ENCODE results near the gene POLR3E.
A peak's percentile ranks its signal among the peaks of the same experiment; 100 is the strongest.

Gene POLR3E

DNA sequence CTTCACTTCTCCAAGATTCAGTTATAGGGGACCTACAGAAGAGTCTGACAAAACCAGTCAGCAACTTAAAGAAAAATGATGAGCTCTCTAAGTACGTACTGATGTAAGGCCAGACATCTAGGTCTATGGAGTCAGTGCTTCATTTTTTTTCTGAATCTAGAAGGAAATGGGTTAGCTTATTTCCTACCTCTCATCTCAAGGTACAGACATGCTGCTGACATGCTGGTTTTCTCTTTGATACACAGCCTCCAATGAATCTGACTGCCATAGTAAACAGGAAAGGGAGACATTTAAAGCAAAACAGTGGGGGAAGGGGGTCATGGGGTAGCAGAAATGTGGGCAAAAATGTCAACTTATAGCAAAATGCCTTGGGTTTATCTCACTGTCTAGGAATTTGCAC is 60.8 kb downstream of the POLR3E start:
- WGBS (ENCODE audit: extremely low coverage, insufficient coverage, low lambda C conversion rate), result no CpG with 5 or more reads among the region's 1 CpG
- no peak overlapping the region for H3K4me3 ChIP-seq (ENCODE audit: low read length)

DNA sequence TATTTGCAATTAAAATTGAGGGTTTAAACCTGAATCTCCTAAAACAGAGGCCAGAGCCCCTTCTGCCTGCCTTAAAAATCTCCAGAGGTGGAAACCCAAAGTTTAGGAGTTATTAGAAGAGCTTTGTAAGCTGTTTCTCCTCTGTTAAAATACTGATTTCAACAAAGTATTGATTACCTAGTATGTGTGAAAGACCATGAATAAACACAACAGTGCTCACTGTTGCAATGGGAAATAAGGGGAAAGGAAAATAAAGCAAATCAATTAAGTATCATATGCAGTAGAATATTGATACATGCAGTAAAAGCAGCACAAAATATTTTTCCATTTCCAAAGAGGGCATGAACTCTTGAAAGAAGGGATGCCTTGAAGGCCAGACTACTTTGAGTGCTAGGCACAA is 62.5 kb downstream of the POLR3E start:
- Histone ChIP-seq H2AK5ac (ENCODE audit: low read length) (no peak overlapping the region), H3K9ac (ENCODE audit: low read length) (no peak overlapping the region), H3K4me1 (ENCODE audit: control insufficient read depth, low read depth, low read length) (peaks cover 3% of the 10 kb centered on the region), H4K8ac (ENCODE audit: low read depth, low read length) (no peak overlapping the region), H3K4me2 (ENCODE audit: low read length) (no peak overlapping the region), H3K4me3 (ENCODE audit: low read length) (no peak overlapping the region), H4K5ac (ENCODE audit: low read length) (no peak overlapping the region), H2BK120ac (ENCODE audit: low read depth, low read length) (no peak overlapping the region), H3K79me1 (ENCODE audit: low read length) (peaks cover 6% of the 10 kb centered on the region), H2BK5ac (ENCODE audit: low read length) (no peak overlapping the region), H3K27me3 (ENCODE audit: insufficient read depth, low read length, poor library complexity) (no peaks in the 10 kb centered on the region), H3K23ac (ENCODE audit: low read length) (no peak overlapping the region), H2BK15ac (replicated peaks; ENCODE audit: low read depth) (no peak overlapping the region), H3K56ac (ENCODE audit: low read length) (no peak overlapping the region), H3K18ac (ENCODE audit: low read length) (no peak overlapping the region), H3K36me3 (ENCODE audit: control insufficient read depth, insufficient read depth, low read length) (peaks cover 3% of the 10 kb centered on the region), H3K4ac (ENCODE audit: low read depth, low read length) (no peak overlapping the region), H3K79me2 (ENCODE audit: control insufficient read depth, insufficient read depth, low read length) (peaks cover 2% of the 10 kb centered on the region), H3K27ac (ENCODE audit: low read depth, low read length) (no peak overlapping the region)
- DNase-seq, result no peak

More for the DNA sequence above, 60.8 kb downstream of the POLR3E start:
- no peak overlapping the region for H2AK5ac ChIP-seq (ENCODE audit: low read length)
- H3K56ac ChIP-seq (ENCODE audit: low read length), result peak overlapping the region; percentile 25
- H3K4ac ChIP-seq (ENCODE audit: low read depth, low read length), result no peak overlapping the region
- H2BK120ac ChIP-seq (ENCODE audit: low read depth, low read length), result no peak overlapping the region
- no peak overlapping the region for H4K8ac ChIP-seq (ENCODE audit: low read depth, low read length)
- H3K23ac ChIP-seq (ENCODE audit: low read length), result no peak overlapping the region
- H3K4me1 ChIP-seq (ENCODE audit: control insufficient read depth, low read depth, low read length), result peaks cover 12% of the 10 kb centered on the region
- no peaks in the 10 kb centered on the region for H3K27me3 ChIP-seq (ENCODE audit: insufficient read depth, low read length, poor library complexity)
- no peak for DNase-seq
- H3K79me1 ChIP-seq (ENCODE audit: low read length), result peaks cover 7% of the 10 kb centered on the region
- no peak overlapping the region for H4K5ac ChIP-seq (ENCODE audit: low read length)
- no peak overlapping the region for H2BK15ac ChIP-seq (replicated peaks; ENCODE audit: low read depth)
- H3K79me2 ChIP-seq (ENCODE audit: control insufficient read depth, insufficient read depth, low read length), result peaks cover 2% of the 10 kb centered on the region
- no peak overlapping the region for H3K4me2 ChIP-seq (ENCODE audit: low read length)
- H3K18ac ChIP-seq (ENCODE audit: low read length), result no peak overlapping the region
- H3K9ac ChIP-seq (ENCODE audit: low read length), result no peak overlapping the region
- no peak overlapping the region for H2BK5ac ChIP-seq (ENCODE audit: low read length)
- no peak overlapping the region for H3K27ac ChIP-seq (ENCODE audit: low read depth, low read length)
- H3K36me3 ChIP-seq (ENCODE audit: control insufficient read depth, insufficient read depth, low read length), result no peaks in the 10 kb centered on the region

DNA sequence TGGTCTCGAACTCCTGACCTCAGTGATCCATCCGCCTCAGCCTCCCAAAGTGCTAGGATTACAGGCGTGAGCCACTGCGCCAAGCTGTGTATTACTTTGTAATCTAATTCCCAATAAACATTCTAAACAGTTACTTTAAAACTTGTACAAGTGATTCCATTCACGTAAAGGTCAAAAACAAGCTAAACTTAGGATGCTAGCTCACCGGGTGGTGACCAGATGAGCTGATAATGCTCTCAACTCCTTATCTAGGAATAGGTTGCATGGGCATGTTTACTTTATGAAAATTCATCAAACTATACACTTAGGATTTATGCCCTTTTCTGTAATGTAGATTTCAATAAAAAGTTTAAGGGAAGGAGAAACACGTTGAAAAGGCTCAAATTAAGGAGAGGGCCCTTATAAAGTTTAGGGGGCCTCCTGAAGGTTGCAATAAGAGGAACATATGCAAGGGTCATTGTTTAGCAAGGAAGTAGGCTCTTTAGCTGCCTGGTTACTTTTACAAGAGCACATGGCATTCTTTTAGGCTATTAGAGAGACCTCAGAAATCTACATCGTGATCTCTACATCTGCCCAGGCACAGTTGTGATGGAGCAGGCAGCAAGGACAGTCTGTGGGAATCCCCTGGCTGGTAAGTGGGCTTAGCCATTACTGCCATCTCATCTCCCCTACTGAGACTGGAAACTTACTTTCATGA is 63.9 kb downstream of the POLR3E start:
- peaks cover 2% of the 10 kb centered on the region for H3K79me2 ChIP-seq (ENCODE audit: control insufficient read depth, insufficient read depth, low read length)
- H2BK120ac ChIP-seq (ENCODE audit: low read depth, low read length), result no peak overlapping the region
- no peak overlapping the region for H3K4me2 ChIP-seq (ENCODE audit: low read length)
- no peak overlapping the region for H3K9ac ChIP-seq (ENCODE audit: low read length)
- WGBS (ENCODE audit: extremely low coverage, insufficient coverage, low lambda C conversion rate), result no CpG with 5 or more reads among the region's 8 CpGs
- no peak overlapping the region for H3K27ac ChIP-seq (ENCODE audit: low read depth, low read length)
- peaks cover 4% of the 10 kb centered on the region for H3K36me3 ChIP-seq (ENCODE audit: control insufficient read depth, insufficient read depth, low read length)
- H3K79me1 ChIP-seq (ENCODE audit: low read length), result peaks cover 7% of the 10 kb centered on the region
- peak; percentile 33 for DNase-seq
- H3K27me3 ChIP-seq (ENCODE audit: insufficient read depth, low read length, poor library complexity), result no peaks in the 10 kb centered on the region
- no peak overlapping the region for H3K4me3 ChIP-seq (ENCODE audit: low read length)
- H2BK15ac ChIP-seq (replicated peaks; ENCODE audit: low read depth), result no peak overlapping the region
- no peak overlapping the region for H2BK5ac ChIP-seq (ENCODE audit: low read length)
- H4K8ac ChIP-seq (ENCODE audit: low read depth, low read length), result no peak overlapping the region
- no peak overlapping the region for H4K5ac ChIP-seq (ENCODE audit: low read length)
- H3K56ac ChIP-seq (ENCODE audit: low read length), result peak overlapping the region; percentile 17
- H3K23ac ChIP-seq (ENCODE audit: low read length), result no peak overlapping the region
- H3K18ac ChIP-seq (ENCODE audit: low read length), result no peak overlapping the region
- no peak overlapping the region for H3K4ac ChIP-seq (ENCODE audit: low read depth, low read length)
- peaks cover 3% of the 10 kb centered on the region for H3K4me1 ChIP-seq (ENCODE audit: control insufficient read depth, low read depth, low read length)
- H2AK5ac ChIP-seq (ENCODE audit: low read length), result no peak overlapping the region

DNA sequence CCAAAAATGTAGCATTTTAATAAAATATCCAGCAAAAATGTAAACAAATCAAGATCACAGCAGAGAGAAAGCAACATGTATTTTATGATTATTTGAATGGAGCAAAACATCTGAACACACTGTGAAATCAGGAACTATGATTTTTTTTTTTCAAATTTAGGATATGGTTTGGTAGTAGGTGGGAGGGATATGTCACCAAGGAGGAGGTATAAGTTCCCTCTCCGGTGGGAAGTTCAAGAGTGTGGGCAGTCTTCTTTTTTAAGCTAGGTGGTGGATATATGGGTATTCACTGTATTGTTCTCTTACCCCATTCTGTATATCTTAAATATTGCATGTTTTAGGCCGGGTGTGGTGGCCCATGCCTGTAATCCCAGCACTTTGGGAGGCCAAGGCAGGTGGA is 67.0 kb downstream of the POLR3E start:
- H3K4ac ChIP-seq (ENCODE audit: low read depth, low read length), result no peak overlapping the region
- no CpG with 5 or more reads among the region's 2 CpGs for WGBS (ENCODE audit: extremely low coverage, insufficient coverage, low lambda C conversion rate)
- peaks cover 14% of the 10 kb centered on the region for H3K79me1 ChIP-seq (ENCODE audit: low read length)
- no peak overlapping the region for H3K23ac ChIP-seq (ENCODE audit: low read length)
- H3K36me3 ChIP-seq (ENCODE audit: control insufficient read depth, insufficient read depth, low read length), result peaks cover 4% of the 10 kb centered on the region
- H3K27me3 ChIP-seq (ENCODE audit: insufficient read depth, low read length, poor library complexity), result no peaks in the 10 kb centered on the region
- H4K5ac ChIP-seq (ENCODE audit: low read length), result no peak overlapping the region
- no peak for DNase-seq
- H3K4me1 ChIP-seq (ENCODE audit: control insufficient read depth, low read depth, low read length), result no peaks in the 10 kb centered on the region
- no peak overlapping the region for H2BK120ac ChIP-seq (ENCODE audit: low read depth, low read length)
- H3K18ac ChIP-seq (ENCODE audit: low read length), result no peak overlapping the region
- no peak overlapping the region for H2AK5ac ChIP-seq (ENCODE audit: low read length)
- H2BK5ac ChIP-seq (ENCODE audit: low read length), result no peak overlapping the region
- H3K79me2 ChIP-seq (ENCODE audit: control insufficient read depth, insufficient read depth, low read length), result peaks cover 17% of the 10 kb centered on the region
- no peak overlapping the region for H3K4me2 ChIP-seq (ENCODE audit: low read length)
- no peak overlapping the region for H3K56ac ChIP-seq (ENCODE audit: low read length)
- no peak overlapping the region for H3K4me3 ChIP-seq (ENCODE audit: low read length)
- no peak overlapping the region for H2BK15ac ChIP-seq (replicated peaks; ENCODE audit: low read depth)
- no peak overlapping the region for H3K9ac ChIP-seq (ENCODE audit: low read length)
- H4K8ac ChIP-seq (ENCODE audit: low read depth, low read length), result no peak overlapping the region
- no peak overlapping the region for H3K27ac ChIP-seq (ENCODE audit: low read depth, low read length)

DNA sequence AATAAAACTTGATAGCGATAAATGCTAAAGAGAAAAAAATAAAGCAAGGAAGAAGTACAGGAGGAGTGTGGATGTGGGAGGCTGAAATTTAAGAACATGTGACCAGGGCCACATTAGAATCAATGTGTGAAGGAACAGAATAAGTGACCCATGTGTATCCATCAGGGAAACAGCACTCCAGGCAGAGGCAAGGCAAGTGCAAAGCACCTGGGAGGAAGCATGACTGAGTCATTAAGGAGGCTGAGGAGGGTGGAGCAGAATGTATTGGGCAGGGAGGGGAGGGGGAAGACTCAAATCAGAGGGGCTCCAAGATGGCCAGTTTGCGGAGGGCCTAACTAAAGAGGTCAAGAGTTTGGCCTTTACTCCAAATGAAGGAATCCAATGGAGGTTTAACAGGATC is 69.2 kb downstream of the POLR3E start:
- Histone ChIP-seq H4K8ac (ENCODE audit: low read depth, low read length) (no peak overlapping the region), H3K79me1 (ENCODE audit: low read length) (peaks cover 15% of the 10 kb centered on the region), H3K4me2 (ENCODE audit: low read length) (no peak overlapping the region), H3K9ac (ENCODE audit: low read length) (no peak overlapping the region), H2BK5ac (ENCODE audit: low read length) (no peak overlapping the region), H2BK120ac (ENCODE audit: low read depth, low read length) (no peak overlapping the region), H4K5ac (ENCODE audit: low read length) (no peak overlapping the region), H3K56ac (ENCODE audit: low read length) (no peak overlapping the region), H3K27me3 (ENCODE audit: insufficient read depth, low read length, poor library complexity) (no peaks in the 10 kb centered on the region), H3K36me3 (ENCODE audit: control insufficient read depth, insufficient read depth, low read length) (peaks cover 4% of the 10 kb centered on the region), H3K18ac (ENCODE audit: low read length) (no peak overlapping the region), H2BK15ac (replicated peaks; ENCODE audit: low read depth) (no peak overlapping the region), H3K4me3 (ENCODE audit: low read length) (no peak overlapping the region), H3K4me1 (ENCODE audit: control insufficient read depth, low read depth, low read length) (no peaks in the 10 kb centered on the region), H2AK5ac (ENCODE audit: low read length) (no peak overlapping the region), H3K23ac (ENCODE audit: low read length) (no peak overlapping the region), H3K79me2 (ENCODE audit: control insufficient read depth, insufficient read depth, low read length) (peaks cover 20% of the 10 kb centered on the region), H3K4ac (ENCODE audit: low read depth, low read length) (no peak overlapping the region), H3K27ac (ENCODE audit: low read depth, low read length) (no peak overlapping the region)
- DNase-seq, result no peak
- no CpG with 5 or more reads among the region's 2 CpGs for WGBS (ENCODE audit: extremely low coverage, insufficient coverage, low lambda C conversion rate)

DNA sequence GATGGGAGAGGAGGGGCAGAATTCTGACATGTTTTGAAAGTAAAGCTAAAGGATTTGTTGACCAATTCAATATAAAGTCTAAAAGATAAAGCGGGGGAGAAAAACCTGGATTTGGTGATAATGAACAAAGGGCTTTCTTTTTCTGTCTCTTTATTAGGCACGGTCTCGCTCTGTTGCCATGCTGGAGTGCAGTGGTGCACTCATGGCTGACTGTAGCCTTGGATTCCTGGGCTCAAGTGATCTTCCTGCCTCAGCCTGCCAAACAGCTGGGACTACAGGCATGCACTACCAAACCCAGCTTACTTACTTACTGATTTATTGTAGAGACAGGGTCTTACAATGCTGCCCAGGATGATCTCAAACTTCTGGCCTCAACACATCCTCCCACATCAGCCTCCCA is 69.7 kb downstream of the POLR3E start:
- Histone ChIP-seq H3K56ac (ENCODE audit: low read length) (no peak overlapping the region), H2BK120ac (ENCODE audit: low read depth, low read length) (no peak overlapping the region), H3K9ac (ENCODE audit: low read length) (no peak overlapping the region), H3K79me1 (ENCODE audit: low read length) (peaks cover 15% of the 10 kb centered on the region), H3K27me3 (ENCODE audit: insufficient read depth, low read length, poor library complexity) (no peaks in the 10 kb centered on the region), H3K4ac (ENCODE audit: low read depth, low read length) (no peak overlapping the region), H3K18ac (ENCODE audit: low read length) (no peak overlapping the region), H3K23ac (ENCODE audit: low read length) (no peak overlapping the region), H4K5ac (ENCODE audit: low read length) (no peak overlapping the region), H3K27ac (ENCODE audit: low read depth, low read length) (no peak overlapping the region), H3K36me3 (ENCODE audit: control insufficient read depth, insufficient read depth, low read length) (peaks cover 4% of the 10 kb centered on the region), H2AK5ac (ENCODE audit: low read length) (no peak overlapping the region), H4K8ac (ENCODE audit: low read depth, low read length) (no peak overlapping the region), H2BK15ac (replicated peaks; ENCODE audit: low read depth) (no peak overlapping the region), H3K79me2 (ENCODE audit: control insufficient read depth, insufficient read depth, low read length) (peaks cover 22% of the 10 kb centered on the region), H3K4me1 (ENCODE audit: control insufficient read depth, low read depth, low read length) (no peaks in the 10 kb centered on the region), H3K4me2 (ENCODE audit: low read length) (no peak overlapping the region), H3K4me3 (ENCODE audit: low read length) (no peak overlapping the region), H2BK5ac (ENCODE audit: low read length) (no peak overlapping the region)
- WGBS (ENCODE audit: extremely low coverage, insufficient coverage, low lambda C conversion rate), result no CpG with 5 or more reads among the region's 3 CpGs
- no peak for DNase-seq
